Measurements from ENCODE around the gene APBB3.

DNA sequence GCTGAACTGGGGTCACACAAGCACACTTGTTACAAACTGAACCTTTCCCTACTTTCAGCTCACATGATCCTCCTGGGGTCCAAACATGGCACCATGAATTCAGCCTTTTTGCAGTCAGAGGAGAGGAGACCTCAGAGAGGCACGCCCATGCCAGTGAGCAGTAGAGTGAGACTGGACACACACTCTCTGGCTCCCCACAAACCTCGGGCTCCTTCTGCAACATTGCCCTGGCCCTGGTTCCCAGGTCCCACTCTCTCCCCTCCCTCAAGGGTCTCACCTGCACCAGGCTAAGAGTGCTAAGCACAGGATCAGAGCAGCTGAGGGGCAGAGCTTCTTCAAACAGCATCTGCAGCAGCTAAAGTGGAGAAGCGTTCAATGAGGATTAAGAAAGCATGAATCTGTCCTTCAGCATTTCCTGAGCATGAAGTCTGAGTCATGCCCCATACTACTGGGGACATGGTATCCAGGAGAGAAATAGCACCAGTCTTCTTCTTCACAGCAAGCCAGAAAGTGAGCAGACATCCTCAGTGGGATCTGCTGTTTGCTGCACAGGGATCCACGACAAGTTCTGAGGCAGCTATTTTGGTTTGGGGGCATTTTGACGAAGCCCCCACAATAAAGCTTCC lies 27.5 kb upstream of the APBB3 start:
- TF ChIP-seq, protein P1, sequence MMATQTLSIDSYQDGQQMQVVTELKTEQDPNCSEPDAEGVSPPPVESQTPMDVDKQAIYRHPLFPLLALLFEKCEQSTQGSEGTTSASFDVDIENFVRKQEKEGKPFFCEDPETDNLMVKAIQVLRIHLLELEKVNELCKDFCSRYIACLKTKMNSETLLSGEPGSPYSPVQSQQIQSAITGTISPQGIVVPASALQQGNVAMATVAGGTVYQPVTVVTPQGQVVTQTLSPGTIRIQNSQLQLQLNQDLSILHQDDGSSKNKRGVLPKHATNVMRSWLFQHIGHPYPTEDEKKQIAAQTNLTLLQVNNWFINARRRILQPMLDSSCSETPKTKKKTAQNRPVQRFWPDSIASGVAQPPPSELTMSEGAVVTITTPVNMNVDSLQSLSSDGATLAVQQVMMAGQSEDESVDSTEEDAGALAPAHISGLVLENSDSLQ (IDR thresholded peaks at IDR 0.05): no peak
- TF ChIP-seq FOXK2 (IDR thresholded peaks at IDR 0.05): no peak
- TF ChIP-seq SUZ12 (IDR thresholded peaks at IDR 0.05): no peak
- no peak for TF ChIP-seq FOXM1 (IDR thresholded peaks at IDR 0.05; ENCODE audit: borderline replicate concordance)
